MM.1S (cell line): ENCODE measurements around the gene ESPN.
A peak's percentile ranks its signal among the peaks of the same experiment; 100 is the strongest.
"Not testable (repeated sequence)": the region's sequence is repeated elsewhere in the genome, so short reads cannot be mapped to it uniquely, and the experiment has no call there.

Source experiments
- DNase-seq: peaks from one replicate; pipeline ENCODE4 v3.0.0-alpha.2; 2015
- H2AFZ ChIP-seq: fragments of 300-600 bp; sonication (generic); 2 replicates; pipeline ENCODE4 v1.6.0; 2016; ENCODE audit warnings: antibody characterized with exemption, low read length
- H3F3A ChIP-seq: fragments of 300-600 bp; sonication (generic); 2 replicates; pipeline ENCODE4 v1.6.1; 2016; ENCODE audit warnings: mild to moderate bottlenecking, antibody characterized with exemption, low read length, moderate library complexity, mixed read lengths; ENCODE audit not compliant: insufficient read depth
- H3K27ac ChIP-seq: fragments of 300-600 bp; sonication (generic); 2 replicates; pipeline ENCODE4 v1.5.1; 2016; ENCODE audit warnings: mild to moderate bottlenecking, low read length
- H3K27me3 ChIP-seq: fragments of 300-600 bp; sonication (generic); replicated peaks from 2 replicates; pipeline ENCODE4 v1.6.0; 2016; ENCODE audit warnings: low read length; ENCODE audit not compliant: insufficient read depth
- H3K36me3 ChIP-seq: fragments of 300-600 bp; sonication (generic); replicated peaks from 2 replicates; pipeline ENCODE4 v1.6.1; 2016; ENCODE audit warnings: mild to moderate bottlenecking, low read length, mixed read lengths; ENCODE audit not compliant: insufficient read depth
- H3K4me1 ChIP-seq: fragments of 300-600 bp; sonication (generic); 2 replicates; pipeline ENCODE4 v1.6.1; 2016; ENCODE audit warnings: low read length, mixed read lengths
- H3K4me2 ChIP-seq: fragments of 300-600 bp; sonication (generic); 2 replicates; pipeline ENCODE4 v1.6.0; 2016; ENCODE audit warnings: low read depth, low read length
- H3K4me3 ChIP-seq: fragments of 300-600 bp; sonication (generic); 2 replicates; pipeline ENCODE4 v1.5.1; 2016; ENCODE audit warnings: low read length, mixed read lengths
- H3K79me2 ChIP-seq: fragments of 300-600 bp; sonication (generic); 2 replicates; pipeline ENCODE4 v1.6.1; 2016; ENCODE audit warnings: mixed run types, low read length, mixed read lengths
- H3K9ac ChIP-seq: fragments of 300-600 bp; sonication (generic); 2 replicates; pipeline ENCODE4 v1.6.1; 2016; ENCODE audit warnings: low read length, mixed read lengths
- H3K9me2 ChIP-seq: fragments of 300-600 bp; sonication (generic); replicated peaks from 2 replicates; pipeline ENCODE4 v1.6.1; 2016; ENCODE audit warnings: mild to moderate bottlenecking, low read length, mixed read lengths; ENCODE audit not compliant: insufficient read depth
- H3K9me3 ChIP-seq: fragments of 300-600 bp; sonication (generic); replicated peaks from 2 replicates; pipeline ENCODE4 v1.6.1; 2016; ENCODE audit warnings: mild to moderate bottlenecking, low read length, mixed read lengths; ENCODE audit not compliant: insufficient read depth
- H4K20me1 ChIP-seq: fragments of 300-600 bp; sonication (generic); 2 replicates; pipeline ENCODE4 v1.6.1; 2016; ENCODE audit warnings: mild to moderate bottlenecking, low read length, moderate library complexity, mixed read lengths; ENCODE audit not compliant: insufficient read depth
- CTCF ChIP-seq: fragments of 300-600 bp; sonication (generic); IDR thresholded peaks from 2 replicates; pipeline ENCODE4 v1.5.1; 2016; ENCODE audit warnings: antibody characterized with exemption, low read length, mixed read lengths
- EZH2 ChIP-seq: fragments of 300-600 bp; sonication (generic); optimal IDR thresholded peaks from 2 replicates; pipeline ENCODE3; 2017; ENCODE audit warnings: low read depth, mild to moderate bottlenecking, antibody characterized with exemption, low read length, mixed read lengths
- EZH2phosphoT487 ChIP-seq: fragments of 300-600 bp; sonication (generic); IDR thresholded peaks from 2 replicates; pipeline ENCODE4 v1.6.1; 2018; ENCODE audit warnings: antibody characterized with exemption, low read length

ESPN gene

GRCh38 chr1:6445062-6445763 is 20.6 kb downstream of the ESPN start:
- DNase-seq, result peak; percentile 35
- peak; percentile 61 for TF ChIP-seq CTCF
- no peak for TF ChIP-seq EZH2
- H3K9ac ChIP-seq, result no peak overlapping the region

GRCh38 chr1:6445929-6446328 is 21.4 kb downstream of the ESPN start:
- not testable (repeated sequence) for H2AFZ ChIP-seq, H3K9me3 ChIP-seq, H3K4me3 ChIP-seq, H3K79me2 ChIP-seq, H3K4me1 ChIP-seq, H3K36me3 ChIP-seq, H3F3A ChIP-seq, H3K4me2 ChIP-seq, H3K9ac ChIP-seq, DNase-seq, H3K27ac ChIP-seq, H3K9me2 ChIP-seq, H4K20me1 ChIP-seq
- peaks cover 74% of the 10 kb centered on the region for H3K27me3 ChIP-seq

More at GRCh38 chr1:6445062-6445763, 20.6 kb downstream of the ESPN start:
- no peak overlapping the region for H3K4me2 ChIP-seq
- H3K9me2 ChIP-seq, result no peaks in the 10 kb centered on the region
- no peaks in the 10 kb centered on the region for H3K4me1 ChIP-seq
- peaks cover 68% of the 10 kb centered on the region for H3K27me3 ChIP-seq
- no peaks in the 10 kb centered on the region for H3K79me2 ChIP-seq
- H3K4me3 ChIP-seq, result no peak overlapping the region
- H3K27ac ChIP-seq, result no peak overlapping the region
- H2AFZ ChIP-seq, result no peak overlapping the region
- no peaks in the 10 kb centered on the region for H3F3A ChIP-seq
- no peaks in the 10 kb centered on the region for H3K36me3 ChIP-seq
- no peaks in the 10 kb centered on the region for H3K9me3 ChIP-seq
- no peaks in the 10 kb centered on the region for H4K20me1 ChIP-seq

- Histone ChIP-seq H3K9me2 (no peaks in the 10 kb centered on the region), H3K27ac (no peak overlapping the region), H3K36me3 (no peaks in the 10 kb centered on the region), H3K4me1 (no peaks in the 10 kb centered on the region), H3K79me2 (no peaks in the 10 kb centered on the region), H3K4me3 (no peak overlapping the region), H4K20me1 (no peaks in the 10 kb centered on the region), H3F3A (no peaks in the 10 kb centered on the region), H3K4me2 (peak overlapping the region; percentile 43; the same call in 1 of the 2 replicates), H3K27me3 (peaks cover 74% of the 10 kb centered on the region), H2AFZ (no peak overlapping the region), H3K9ac (no peak overlapping the region), H3K9me3 (no peaks in the 10 kb centered on the region)
- no peak for TF ChIP-seq CTCF
- TF ChIP-seq EZH2, result no peak
- TF ChIP-seq EZH2phosphoT487, result no peak
- no peak for DNase-seq
These were observed 22.1 kb downstream of the ESPN start for GRCh38 chr1:6446665-6447015.

- H3K27ac ChIP-seq, result no peak overlapping the region
- H3K9me3 ChIP-seq, result no peaks in the 10 kb centered on the region
- TF ChIP-seq EZH2phosphoT487 (no peak), CTCF (no peak), EZH2 (no peak)
- H2AFZ ChIP-seq, result no peak overlapping the region
- H3K4me1 ChIP-seq, result no peaks in the 10 kb centered on the region
- no peaks in the 10 kb centered on the region for H4K20me1 ChIP-seq
- no peak overlapping the region for H3K9ac ChIP-seq
- H3K4me3 ChIP-seq, result no peak overlapping the region
- no peaks in the 10 kb centered on the region for H3K36me3 ChIP-seq
- H3F3A ChIP-seq, result no peaks in the 10 kb centered on the region
- no peaks in the 10 kb centered on the region for H3K79me2 ChIP-seq
- H3K9me2 ChIP-seq, result no peaks in the 10 kb centered on the region
- H3K4me2 ChIP-seq, result peak overlapping the region; percentile 43; the same call in 1 of the 2 replicates
- no peak for DNase-seq
- H3K27me3 ChIP-seq, result peaks cover 77% of the 10 kb centered on the region
These were observed 22.6 kb downstream of the ESPN start for GRCh38 chr1:6447016-6447817.
